Measurements from ENCODE around the gene DNMBP.

GRCh38 chr10:99836711-99837110 lies 173.0 kb downstream of the DNMBP start:
- TF ChIP-seq RCOR1 (IDR thresholded peaks at IDR 0.05; ENCODE audit: low read depth, low read length): no peak
- TF ChIP-seq CEBPB (IDR thresholded peaks at IDR 0.05): no peak
- TF ChIP-seq POLR2A (IDR thresholded peaks at IDR 0.05; ENCODE audit: low read length): no peak
- TF ChIP-seq, protein P1, sequence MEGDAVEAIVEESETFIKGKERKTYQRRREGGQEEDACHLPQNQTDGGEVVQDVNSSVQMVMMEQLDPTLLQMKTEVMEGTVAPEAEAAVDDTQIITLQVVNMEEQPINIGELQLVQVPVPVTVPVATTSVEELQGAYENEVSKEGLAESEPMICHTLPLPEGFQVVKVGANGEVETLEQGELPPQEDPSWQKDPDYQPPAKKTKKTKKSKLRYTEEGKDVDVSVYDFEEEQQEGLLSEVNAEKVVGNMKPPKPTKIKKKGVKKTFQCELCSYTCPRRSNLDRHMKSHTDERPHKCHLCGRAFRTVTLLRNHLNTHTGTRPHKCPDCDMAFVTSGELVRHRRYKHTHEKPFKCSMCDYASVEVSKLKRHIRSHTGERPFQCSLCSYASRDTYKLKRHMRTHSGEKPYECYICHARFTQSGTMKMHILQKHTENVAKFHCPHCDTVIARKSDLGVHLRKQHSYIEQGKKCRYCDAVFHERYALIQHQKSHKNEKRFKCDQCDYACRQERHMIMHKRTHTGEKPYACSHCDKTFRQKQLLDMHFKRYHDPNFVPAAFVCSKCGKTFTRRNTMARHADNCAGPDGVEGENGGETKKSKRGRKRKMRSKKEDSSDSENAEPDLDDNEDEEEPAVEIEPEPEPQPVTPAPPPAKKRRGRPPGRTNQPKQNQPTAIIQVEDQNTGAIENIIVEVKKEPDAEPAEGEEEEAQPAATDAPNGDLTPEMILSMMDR (IDR thresholded peaks at IDR 0.05): no peak
- TF ChIP-seq USF2 (IDR thresholded peaks at IDR 0.05): no peak
- no peak for TF ChIP-seq ELK1 (IDR thresholded peaks at IDR 0.05; ENCODE audit: low read depth, low read length)
- TF ChIP-seq MYC (IDR thresholded peaks at IDR 0.05; ENCODE audit: borderline replicate concordance, low read length): no peak
- TF ChIP-seq, protein P2, sequence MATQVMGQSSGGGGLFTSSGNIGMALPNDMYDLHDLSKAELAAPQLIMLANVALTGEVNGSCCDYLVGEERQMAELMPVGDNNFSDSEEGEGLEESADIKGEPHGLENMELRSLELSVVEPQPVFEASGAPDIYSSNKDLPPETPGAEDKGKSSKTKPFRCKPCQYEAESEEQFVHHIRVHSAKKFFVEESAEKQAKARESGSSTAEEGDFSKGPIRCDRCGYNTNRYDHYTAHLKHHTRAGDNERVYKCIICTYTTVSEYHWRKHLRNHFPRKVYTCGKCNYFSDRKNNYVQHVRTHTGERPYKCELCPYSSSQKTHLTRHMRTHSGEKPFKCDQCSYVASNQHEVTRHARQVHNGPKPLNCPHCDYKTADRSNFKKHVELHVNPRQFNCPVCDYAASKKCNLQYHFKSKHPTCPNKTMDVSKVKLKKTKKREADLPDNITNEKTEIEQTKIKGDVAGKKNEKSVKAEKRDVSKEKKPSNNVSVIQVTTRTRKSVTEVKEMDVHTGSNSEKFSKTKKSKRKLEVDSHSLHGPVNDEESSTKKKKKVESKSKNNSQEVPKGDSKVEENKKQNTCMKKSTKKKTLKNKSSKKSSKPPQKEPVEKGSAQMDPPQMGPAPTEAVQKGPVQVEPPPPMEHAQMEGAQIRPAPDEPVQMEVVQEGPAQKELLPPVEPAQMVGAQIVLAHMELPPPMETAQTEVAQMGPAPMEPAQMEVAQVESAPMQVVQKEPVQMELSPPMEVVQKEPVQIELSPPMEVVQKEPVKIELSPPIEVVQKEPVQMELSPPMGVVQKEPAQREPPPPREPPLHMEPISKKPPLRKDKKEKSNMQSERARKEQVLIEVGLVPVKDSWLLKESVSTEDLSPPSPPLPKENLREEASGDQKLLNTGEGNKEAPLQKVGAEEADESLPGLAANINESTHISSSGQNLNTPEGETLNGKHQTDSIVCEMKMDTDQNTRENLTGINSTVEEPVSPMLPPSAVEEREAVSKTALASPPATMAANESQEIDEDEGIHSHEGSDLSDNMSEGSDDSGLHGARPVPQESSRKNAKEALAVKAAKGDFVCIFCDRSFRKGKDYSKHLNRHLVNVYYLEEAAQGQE (IDR thresholded peaks at IDR 0.05): no peak
- TF ChIP-seq HDAC2 (IDR thresholded peaks at IDR 0.05): no peak
- no peak for TF ChIP-seq NPAS2 (CRISPR knock-in tag; IDR thresholded peaks at IDR 0.05; ENCODE audit: borderline replicate concordance)
